ENCODE measurements around the gene TUBGCP4. TPM values are rescaled to one million over a fixed set of nuclear protein-coding genes. Genes with fewer than 3 reads are reported as not detected.
A peak's percentile ranks its signal among the peaks of the same experiment; 100 is the strongest.

The TUBGCP4 gene
- 10 to 100 TPM in 3 of 8 experiments, 1 to 10 TPM in 5; 4.9 to 30.4 (median 8.5) TPM for total RNA-seq

GRCh38 chr15:43370975-43371974, at the start of gene TUBGCP4, which contains the start of gene ZSCAN29:
TUBGCP4 (plus strand) TSS chr15:43371101; CDS start chr15:43371355, 254 bp downstream.
ZSCAN29 (minus strand) TSS chr15:43371043; CDS start chr15:43369913, 1,130 bp downstream.
- in situ Hi-C loops (cut with MboI; ENCODE audit: low pct_unique_long_range_greater_than_20kb in 2 of 9, low sequenced_read_pairs in 9 of 9, unreplicated experiment in 9 of 9), result no loop called here
- H3K4me1 ChIP-seq (replicated peaks in 1 of 2), result peaks cover 14 to 23% of the 10 kb centered on the region in 2 donors
- peak; percentile 94 to 97 (median 95) for ATAC-seq (replicated peaks in 6 of 8)
- WGBS, 10 experiments, result 0 to 28% (median 3%) methylated on average over 2 to 13 of the region's 66 CpGs; no CpG with 5 or more reads in 1 of the 10 experiments
- H3K4me3 ChIP-seq, result peak within 1 kb of the TSS; percentile 79 to 99 (median 95)
- H3K27ac ChIP-seq, result peak within 1 kb of the TSS; percentile 59 to 66

DNA sequence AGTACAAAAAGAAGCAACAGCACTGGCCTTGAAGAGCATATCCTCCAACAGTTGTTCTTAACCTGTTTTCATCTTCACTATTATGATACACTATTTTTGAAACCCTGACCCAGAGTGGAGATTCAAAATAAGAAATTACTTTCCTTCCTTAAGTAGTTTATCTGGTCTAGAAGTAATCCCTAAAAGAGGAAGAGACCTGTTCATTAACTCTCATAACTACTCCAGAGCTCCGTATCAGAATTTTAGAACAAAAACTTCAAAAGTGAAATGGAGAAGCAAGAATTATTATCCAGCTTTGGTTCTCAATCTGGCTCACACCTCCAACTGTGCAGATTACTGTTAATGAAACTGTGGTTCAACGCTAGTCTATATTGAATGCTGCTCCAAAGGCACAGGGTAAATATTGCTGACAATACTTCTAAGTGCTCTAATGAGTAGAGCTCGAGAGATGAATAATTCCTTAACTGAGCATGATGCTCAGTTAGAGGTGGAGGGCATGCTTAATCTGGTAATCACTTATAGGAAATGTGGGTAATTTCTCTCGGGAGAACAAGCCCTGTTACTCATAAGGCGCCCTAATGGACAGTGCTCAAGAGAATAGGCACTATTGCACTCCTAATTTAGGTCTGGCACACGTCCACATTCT, 45.7 kb upstream of the TUBGCP4 start:
- no peak overlapping the region for H3K27ac ChIP-seq
- no peak for ATAC-seq (replicated peaks in 6 of 8)
- WGBS, 10 experiments, result 39 to 87% (median 73%) methylated on average over 1 to 6 of the region's 6 CpGs
- no peak overlapping the region for H3K4me3 ChIP-seq
- H3K4me1 ChIP-seq (replicated peaks in 1 of 2), result peaks cover 10 to 14% of the 10 kb centered on the region in 2 donors
- in situ Hi-C loops (cut with MboI; ENCODE audit: low pct_unique_long_range_greater_than_20kb in 2 of 9, low sequenced_read_pairs in 9 of 9, unreplicated experiment in 9 of 9), result no loop called here

DNA sequence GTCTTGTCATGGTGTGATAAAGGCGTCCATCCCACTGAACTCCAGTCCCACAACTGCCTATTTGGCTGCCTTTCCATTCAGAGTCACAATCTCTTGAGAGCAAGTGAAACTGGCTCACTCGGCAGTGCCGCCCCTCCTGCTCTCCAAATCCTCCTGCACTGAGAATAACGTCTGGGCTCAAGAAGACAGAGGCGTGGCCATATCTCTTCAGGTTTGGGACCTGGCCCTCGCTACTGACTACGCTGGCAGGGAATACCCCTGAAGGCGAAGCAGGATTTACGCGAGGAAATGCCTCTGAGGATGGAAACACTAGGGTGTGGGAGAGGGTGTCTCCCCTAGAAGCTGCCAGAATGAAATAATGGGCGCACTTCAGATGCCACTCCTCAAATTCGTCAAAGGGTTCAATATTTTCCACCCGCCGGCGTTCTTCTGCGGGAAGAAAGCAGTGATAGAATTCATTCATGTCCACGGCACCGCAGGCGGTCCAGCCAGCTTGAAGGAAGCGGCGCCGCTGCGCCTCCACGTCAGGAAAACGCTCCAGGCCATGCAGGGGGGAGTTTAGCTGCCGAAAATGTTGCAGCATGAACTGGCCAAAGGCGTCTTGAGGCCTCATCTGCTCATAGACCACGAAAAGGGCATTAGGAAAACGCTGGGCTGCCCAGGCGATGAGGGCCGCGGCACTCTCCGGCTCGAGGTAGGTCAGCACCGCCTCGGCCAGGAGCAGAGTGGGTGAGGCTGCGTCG, 41.5 kb upstream of the TUBGCP4 start:
- H3K27ac ChIP-seq, result peak overlapping the region; percentile 93 to 96
- in situ Hi-C loops (cut with MboI; ENCODE audit: low pct_unique_long_range_greater_than_20kb in 2 of 9, low sequenced_read_pairs in 9 of 9, unreplicated experiment in 9 of 9), result no loop called here
- ATAC-seq (replicated peaks in 6 of 8), result peak in 6 of 8 experiments; percentile 0 to 13 (median 2)
- H3K4me1 ChIP-seq (replicated peaks in 1 of 2), result peaks cover 10 to 20% of the 10 kb centered on the region in 2 donors
- WGBS, 10 experiments, result 3 to 39% (median 14%) methylated on average over 2 to 23 of the region's 38 CpGs; no CpG with 5 or more reads in 2 of the 10 experiments
- peak overlapping the region; percentile 54 to 99 (median 90) for H3K4me3 ChIP-seq

DNA sequence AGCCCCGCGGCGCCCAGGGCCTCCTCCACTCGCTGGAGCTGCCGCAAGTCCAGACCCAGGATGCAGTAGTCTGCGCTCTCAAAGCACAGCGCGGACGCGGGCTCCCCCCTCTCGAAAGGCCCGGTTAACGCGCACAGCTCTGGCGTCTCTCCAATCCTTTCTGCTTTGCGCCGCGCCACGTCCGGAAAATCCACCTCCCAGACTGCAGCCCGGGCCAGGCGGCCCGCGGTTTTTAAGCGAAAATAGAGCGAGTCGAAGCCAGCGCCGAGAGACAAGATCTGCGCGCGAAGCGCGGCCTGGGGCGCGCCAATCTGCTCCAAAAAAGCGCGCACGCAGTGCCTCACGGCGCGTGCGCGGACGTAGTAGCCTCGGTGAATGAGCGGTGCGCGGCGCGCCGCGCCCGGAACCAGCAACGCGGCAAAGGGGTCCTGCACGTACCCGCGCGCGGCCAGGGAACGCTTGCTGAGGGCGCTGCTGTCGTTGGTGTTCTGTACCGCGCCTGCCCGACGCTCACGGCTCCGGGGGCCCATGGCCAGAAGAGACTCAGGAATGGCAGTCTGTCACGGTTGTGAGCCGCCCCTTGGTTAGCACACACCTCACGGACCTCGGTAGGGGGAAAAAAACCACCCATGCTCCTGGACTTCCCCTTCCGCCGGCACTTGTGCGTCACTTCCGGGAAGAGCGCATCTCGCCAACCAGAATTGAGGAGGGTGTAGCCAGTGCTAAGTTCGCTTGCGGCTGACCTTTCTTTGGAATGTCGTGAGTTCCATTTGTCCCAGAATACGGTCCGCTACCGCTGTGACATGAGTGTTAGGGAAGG, 40.7 kb upstream of the TUBGCP4 start, which contains the start of gene LCMT2:
LCMT2 (minus strand) TSS at position 614 of the 820 bp plus-strand sequence; CDS start at position 530, 84 bp downstream.
- in situ Hi-C loops (cut with MboI; ENCODE audit: low pct_unique_long_range_greater_than_20kb in 2 of 9, low sequenced_read_pairs in 9 of 9, unreplicated experiment in 9 of 9), result no loop called here
- H3K4me1 ChIP-seq (replicated peaks in 1 of 2), result peaks cover 10 to 20% of the 10 kb centered on the region in 2 donors
- H3K27ac ChIP-seq, result peak within 1 kb of the TSS; percentile 93 to 96
- peak within 1 kb of the TSS; percentile 54 to 99 (median 90) for H3K4me3 ChIP-seq
- peak; percentile 89 to 96 (median 96) for ATAC-seq (replicated peaks in 6 of 8)
- WGBS, 10 experiments, result 0 to 3% (median 0%) methylated on average over 4 to 29 of the region's 86 CpGs; no CpG with 5 or more reads in 3 of the 10 experiments

- Histone ChIP-seq H3K4me1 (replicated peaks in 1 of 2) (peaks cover 10 to 20% of the 10 kb centered on the region in 2 donors), H3K4me3 (peak overlapping the region; percentile 54 to 99 (median 90)), H3K27ac (peak overlapping the region; percentile 93 to 96)
- WGBS, 10 experiments, result 0 to 86% (median 5%) methylated on average over 1 to 7 of the region's 7 CpGs; no CpG with 5 or more reads in 1 of the 10 experiments
- in situ Hi-C loops (cut with MboI; ENCODE audit: low pct_unique_long_range_greater_than_20kb in 2 of 9, low sequenced_read_pairs in 9 of 9, unreplicated experiment in 9 of 9), result no loop called here
- peak in 1 of 8 experiments; percentile 23 for ATAC-seq (replicated peaks in 6 of 8)
These were observed 40.2 kb upstream of the TUBGCP4 start for GRCh38 chr15:43330780-43331087.

DNA sequence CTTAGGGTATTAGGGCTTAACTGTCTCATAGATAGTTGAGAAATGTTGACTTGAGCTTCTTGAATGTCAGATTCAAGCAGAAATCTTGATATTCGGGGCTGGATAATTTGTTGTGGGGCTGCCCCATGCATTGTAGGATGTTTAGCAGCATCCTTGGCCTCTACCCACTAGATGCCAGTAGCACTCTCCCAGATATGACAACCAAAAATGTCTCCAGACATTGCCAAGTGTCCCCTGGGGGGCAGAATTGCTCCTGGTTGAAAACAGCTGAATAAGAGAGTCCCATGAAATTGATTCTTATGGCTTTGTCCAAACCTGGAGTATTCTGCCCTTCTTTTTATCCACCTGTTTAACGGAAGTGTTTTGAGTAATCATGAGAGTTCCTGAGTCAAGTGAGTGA, 24.6 kb upstream of the TUBGCP4 start:
- ATAC-seq (replicated peaks in 6 of 8), result no peak
- Histone ChIP-seq H3K27ac (no peak overlapping the region), H3K4me1 (replicated peaks in 1 of 2) (no peaks in the 10 kb centered on the region), H3K4me3 (no peak overlapping the region)
- WGBS, 10 experiments, result 43 to 100% (median 100%) methylated on average over 1 to 2 of the region's 2 CpGs; no CpG with 5 or more reads in 2 of the 10 experiments
- in situ Hi-C loops (cut with MboI; ENCODE audit: low pct_unique_long_range_greater_than_20kb in 2 of 9, low sequenced_read_pairs in 9 of 9, unreplicated experiment in 9 of 9), result no loop called here

- no peaks in the 10 kb centered on the region for H3K4me1 ChIP-seq (replicated peaks in 1 of 2)
- in situ Hi-C loops (cut with MboI; ENCODE audit: low pct_unique_long_range_greater_than_20kb in 2 of 9, low sequenced_read_pairs in 9 of 9, unreplicated experiment in 9 of 9), result no loop called here
- ATAC-seq (replicated peaks in 6 of 8), result peak in 1 of 8 experiments; percentile 75
- H3K4me3 ChIP-seq, result no peak overlapping the region
- no peak overlapping the region for H3K27ac ChIP-seq
- 50 to 100% (median 86%) methylated on average over 1 to 3 of the region's 3 CpGs for WGBS, 10 experiments
These were observed 23.8 kb upstream of the TUBGCP4 start for GRCh38 chr15:43347114-43347513.

DNA sequence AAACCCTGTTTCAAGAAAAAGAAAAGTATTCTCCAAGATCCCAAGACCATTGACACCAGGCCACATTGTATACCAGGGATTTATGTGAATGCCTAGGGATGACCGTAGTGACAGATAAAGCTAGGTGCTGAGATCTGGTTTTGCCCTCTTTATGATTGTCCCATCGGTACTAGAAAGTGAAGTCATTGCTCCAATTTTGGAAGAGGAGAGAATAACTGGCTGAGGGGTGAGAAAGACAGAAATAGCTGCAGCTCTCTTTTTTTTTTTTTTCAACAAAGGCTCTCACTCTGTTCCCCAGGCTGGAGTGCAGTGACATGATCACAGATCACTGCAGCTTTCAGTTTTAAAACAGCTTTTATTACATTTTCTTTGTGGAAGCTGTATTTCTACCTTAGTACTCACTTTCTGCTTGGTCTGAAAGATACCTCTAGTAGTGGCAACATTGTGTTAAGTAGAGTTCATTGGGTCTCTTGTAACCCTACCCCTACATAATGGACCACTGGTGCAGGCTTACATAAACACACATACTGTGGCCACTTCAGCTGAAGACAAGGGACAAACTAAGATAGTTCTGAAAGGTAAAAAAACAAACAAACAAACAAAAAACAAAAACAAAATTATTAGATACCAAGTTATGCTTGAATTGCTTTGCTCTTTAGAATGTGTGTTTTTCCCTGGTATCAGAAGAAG, 18.1 kb upstream of the TUBGCP4 start:
- 63 to 100% (median 100%) methylated on average over 1 to 2 of the region's 2 CpGs; no CpG with 5 or more reads in 3 of the 10 experiments for WGBS, 10 experiments
- Histone ChIP-seq H3K4me3 (no peak overlapping the region), H3K4me1 (replicated peaks in 1 of 2) (no peaks in the 10 kb centered on the region), H3K27ac (no peak overlapping the region)
- in situ Hi-C loops (cut with MboI; ENCODE audit: low pct_unique_long_range_greater_than_20kb in 2 of 9, low sequenced_read_pairs in 9 of 9, unreplicated experiment in 9 of 9), result no loop called here
- ATAC-seq (replicated peaks in 6 of 8), result no peak

- Histone ChIP-seq H3K4me3 (no peak overlapping the region), H3K27ac (no peak overlapping the region), H3K4me1 (replicated peaks in 1 of 2) (no peaks in the 10 kb centered on the region)
- WGBS, 10 experiments, result 67 to 100% (median 100%) methylated on average over 1 to 4 of the region's 4 CpGs; no CpG with 5 or more reads in 3 of the 10 experiments
- in situ Hi-C loops (cut with MboI; ENCODE audit: low pct_unique_long_range_greater_than_20kb in 2 of 9, low sequenced_read_pairs in 9 of 9, unreplicated experiment in 9 of 9), result no loop called here
- ATAC-seq (replicated peaks in 6 of 8), result no peak
These were observed 10.1 kb upstream of the TUBGCP4 start for GRCh38 chr15:43360821-43361220.

GRCh38 chr15:43361313-43361903, 9.5 kb upstream of the TUBGCP4 start:
- Histone ChIP-seq H3K4me3 (no peak overlapping the region), H3K4me1 (replicated peaks in 1 of 2) (no peaks in the 10 kb centered on the region), H3K27ac (no peak overlapping the region)
- in situ Hi-C loops (cut with MboI; ENCODE audit: low pct_unique_long_range_greater_than_20kb in 2 of 9, low sequenced_read_pairs in 9 of 9, unreplicated experiment in 9 of 9), result no loop called here
- no peak for ATAC-seq (replicated peaks in 6 of 8)
- 87 to 100% (median 96%) methylated on average over 3 to 7 of the region's 7 CpGs; no CpG with 5 or more reads in 1 of the 10 experiments for WGBS, 10 experiments

Measured in motor neuron (in vitro differentiated cells).